Measurements from ENCODE around the gene ZBTB2.
"Not testable (repeated sequence)": the region's sequence is repeated elsewhere in the genome, so short reads cannot be mapped to it uniquely, and the experiment has no call there.

Gene ZBTB2

GRCh38 chr6:151349651-151350270 is 41.6 kb downstream of the ZBTB2 start:
- no peak for DNase-seq (ENCODE audit: insufficient read length, low spot score)

GRCh38 chr6:151342750-151343149 is 48.6 kb downstream of the ZBTB2 start:
- not testable (repeated sequence) for FAIRE-seq; DNase-seq (ENCODE audit: insufficient read length, low spot score)

More at GRCh38 chr6:151349651-151350270, 41.6 kb downstream of the ZBTB2 start:
- FAIRE-seq, result no peak
- TF ChIP-seq SPI1 (IDR thresholded peaks at IDR 0.05; ENCODE audit: low read depth, low read length) (no peak), TAF1 (IDR thresholded peaks at IDR 0.05; ENCODE audit: low read depth, low read length) (no peak), POLR2AphosphoS5 (IDR thresholded peaks at IDR 0.05; ENCODE audit: low read depth, low read length) (no peak)

DNA sequence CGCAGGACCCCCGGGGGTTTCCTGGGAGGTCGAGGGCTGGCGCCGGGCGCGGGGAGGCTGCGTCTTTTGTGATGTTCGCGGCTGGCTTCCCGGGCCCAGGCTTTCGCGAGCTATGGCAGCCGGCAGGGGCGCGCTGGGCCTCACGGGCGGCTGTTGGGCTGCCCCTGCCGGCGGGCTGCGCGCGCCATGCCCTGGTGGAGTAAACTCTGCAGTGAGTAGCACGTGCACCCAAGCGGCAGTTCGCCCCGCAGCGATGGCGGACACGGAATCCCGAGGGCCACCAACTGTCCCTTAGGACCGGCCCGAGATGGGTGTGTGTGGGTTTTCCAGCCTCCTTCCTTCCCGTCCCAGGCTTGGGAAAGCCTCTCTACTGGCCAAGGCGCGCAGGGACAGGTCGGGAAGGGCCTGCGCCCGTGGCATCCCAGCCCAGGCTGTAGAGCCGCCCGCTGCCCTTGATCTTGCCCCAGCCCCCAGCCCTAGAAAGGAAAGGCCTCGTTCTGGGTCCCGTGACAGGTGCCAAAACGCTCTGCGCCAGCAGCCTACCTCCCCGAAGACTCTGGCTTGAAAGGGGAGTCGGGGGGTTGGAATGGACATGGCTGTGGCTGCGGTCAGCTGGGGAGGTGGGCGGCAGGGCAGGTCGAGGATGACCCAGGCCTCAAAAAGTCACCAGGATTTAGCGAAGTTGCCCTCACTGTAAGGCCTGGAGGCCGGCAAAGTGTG is 49.7 kb downstream of the ZBTB2 start:
- TF ChIP-seq SPI1 (IDR thresholded peaks at IDR 0.05; ENCODE audit: low read depth, low read length) (no peak), POLR2A (IDR thresholded peaks at IDR 0.05; ENCODE audit: low read depth, low read length) (no peak), TAF1 (IDR thresholded peaks at IDR 0.05; ENCODE audit: low read depth, low read length) (no peak), POU2F2 (IDR thresholded peaks at IDR 0.05; ENCODE audit: low read depth, low read length) (no peak), POLR2AphosphoS5 (IDR thresholded peaks at IDR 0.05; ENCODE audit: low read depth, low read length) (no peak), PAX5 (IDR thresholded peaks at IDR 0.05; ENCODE audit: insufficient read depth, low read length, severe bottlenecking) (no peak)
- DNase-seq (ENCODE audit: insufficient read length, low spot score), result no peak
- FAIRE-seq, result no peak

- TF ChIP-seq SPI1 (IDR thresholded peaks at IDR 0.05; ENCODE audit: low read depth, low read length), result no peak
- TF ChIP-seq POU2F2 (IDR thresholded peaks at IDR 0.05; ENCODE audit: low read depth, low read length), result no peak
- TF ChIP-seq TAF1 (IDR thresholded peaks at IDR 0.05; ENCODE audit: low read depth, low read length), result no peak
- no peak for TF ChIP-seq POLR2AphosphoS5 (IDR thresholded peaks at IDR 0.05; ENCODE audit: low read depth, low read length)
- TF ChIP-seq POLR2A (IDR thresholded peaks at IDR 0.05; ENCODE audit: low read depth, low read length), result no peak
- no peak for TF ChIP-seq PAX5 (IDR thresholded peaks at IDR 0.05; ENCODE audit: insufficient read depth, low read length, severe bottlenecking)
- no peak for FAIRE-seq
- DNase-seq (ENCODE audit: insufficient read length, low spot score), result no peak
Measured at GRCh38 chr6:151340219-151340978, 51.0 kb downstream of the ZBTB2 start.

DNA sequence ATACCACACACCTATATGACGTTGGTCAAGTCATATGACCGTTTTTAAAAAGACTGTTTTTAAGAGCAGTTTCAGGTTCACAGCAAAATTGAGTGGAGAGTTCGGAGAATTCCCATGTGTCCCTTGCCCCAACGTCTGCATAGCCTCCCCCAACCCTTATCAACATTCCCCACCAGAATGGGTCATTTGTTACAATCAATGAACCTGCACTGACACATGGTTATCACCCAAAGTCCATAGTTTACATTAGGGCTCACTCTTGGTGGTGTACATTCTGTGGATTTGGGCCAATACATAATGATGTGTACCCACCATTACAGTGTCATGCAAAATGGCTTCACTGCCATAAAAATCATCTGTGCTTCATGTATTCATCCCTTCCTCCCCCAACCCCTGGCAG is 52.0 kb downstream of the ZBTB2 start:
- no peak for FAIRE-seq
- DNase-seq (ENCODE audit: insufficient read length, low spot score), result no peak
- no peak for TF ChIP-seq POLR2A (IDR thresholded peaks at IDR 0.05; ENCODE audit: low read depth, low read length)
- TF ChIP-seq PAX5 (IDR thresholded peaks at IDR 0.05; ENCODE audit: insufficient read depth, low read length, severe bottlenecking), result no peak
- TF ChIP-seq SPI1 (IDR thresholded peaks at IDR 0.05; ENCODE audit: low read depth, low read length), result no peak
- TF ChIP-seq POLR2AphosphoS5 (IDR thresholded peaks at IDR 0.05; ENCODE audit: low read depth, low read length), result no peak
- TF ChIP-seq POU2F2 (IDR thresholded peaks at IDR 0.05; ENCODE audit: low read depth, low read length), result no peak
- TF ChIP-seq TAF1 (IDR thresholded peaks at IDR 0.05; ENCODE audit: low read depth, low read length), result no peak

- DNase-seq (ENCODE audit: insufficient read length, low spot score), result no peak
- FAIRE-seq, result no peak
- TF ChIP-seq TAF1 (IDR thresholded peaks at IDR 0.05; ENCODE audit: low read depth, low read length) (no peak), POLR2A (IDR thresholded peaks at IDR 0.05; ENCODE audit: low read depth, low read length) (no peak), SPI1 (IDR thresholded peaks at IDR 0.05; ENCODE audit: low read depth, low read length) (no peak), PAX5 (IDR thresholded peaks at IDR 0.05; ENCODE audit: insufficient read depth, low read length, severe bottlenecking) (no peak), POLR2AphosphoS5 (IDR thresholded peaks at IDR 0.05; ENCODE audit: low read depth, low read length) (no peak), POU2F2 (IDR thresholded peaks at IDR 0.05; ENCODE audit: low read depth, low read length) (no peak)
Measured at GRCh38 chr6:151338651-151339200, 52.6 kb downstream of the ZBTB2 start.

GRCh38 chr6:151335930-151336329 is 55.4 kb downstream of the ZBTB2 start:
- no peak for FAIRE-seq
- no peak for DNase-seq (ENCODE audit: insufficient read length, low spot score)
- TF ChIP-seq TAF1 (IDR thresholded peaks at IDR 0.05; ENCODE audit: low read depth, low read length), result no peak

GRCh38 chr6:151330130-151330696 is 61.1 kb downstream of the ZBTB2 start:
- TF ChIP-seq TAF1 (IDR thresholded peaks at IDR 0.05; ENCODE audit: low read depth, low read length), result no peak
- FAIRE-seq, result no peak
- DNase-seq (ENCODE audit: insufficient read length, low spot score), result no peak

DNA sequence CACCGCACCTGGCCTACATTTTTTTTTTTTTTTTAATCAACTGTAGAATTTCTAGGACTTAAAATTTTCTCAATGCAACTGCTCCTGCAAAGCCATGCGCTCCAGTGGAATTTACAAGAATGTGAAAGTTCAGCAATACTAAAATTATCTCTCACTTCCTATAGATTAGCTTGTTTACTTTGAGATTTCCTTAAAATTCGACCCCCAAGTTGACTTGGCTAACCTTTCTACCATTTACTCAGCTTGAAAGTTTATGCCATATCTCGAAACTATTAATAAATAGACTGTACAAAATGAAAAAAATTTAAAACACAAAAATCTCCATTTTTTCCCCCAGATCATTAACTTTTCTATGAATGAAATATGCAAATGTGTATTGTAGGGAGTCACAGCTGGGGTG is 64.3 kb downstream of the ZBTB2 start:
- no peak for FAIRE-seq
- TF ChIP-seq POLR2A (IDR thresholded peaks at IDR 0.05; ENCODE audit: low read depth, low read length) (no peak), POLR2AphosphoS5 (IDR thresholded peaks at IDR 0.05; ENCODE audit: low read depth, low read length) (no peak)
- DNase-seq (ENCODE audit: insufficient read length, low spot score), result no peak

- DNase-seq (ENCODE audit: insufficient read length, low spot score) (no peak), FAIRE-seq (no peak)
- TF ChIP-seq POLR2AphosphoS5 (IDR thresholded peaks at IDR 0.05; ENCODE audit: low read depth, low read length) (no peak), POU2F2 (IDR thresholded peaks at IDR 0.05; ENCODE audit: low read depth, low read length) (no peak), TAF1 (IDR thresholded peaks at IDR 0.05; ENCODE audit: low read depth, low read length) (no peak), PAX5 (IDR thresholded peaks at IDR 0.05; ENCODE audit: insufficient read depth, low read length, severe bottlenecking) (no peak), SPI1 (IDR thresholded peaks at IDR 0.05; ENCODE audit: low read depth, low read length) (no peak), POLR2A (IDR thresholded peaks at IDR 0.05; ENCODE audit: low read depth, low read length) (no peak)
Measured at GRCh38 chr6:151326116-151326825, 65.1 kb downstream of the ZBTB2 start.

All from GM12891 (cell line).